Tracheal epithelial cell (primary cell): ENCODE results near the gene RCN1. TPM values are rescaled to one million over a fixed set of nuclear protein-coding genes. Genes with fewer than 3 reads are reported as not detected.

Source experiments
- total RNA-seq: library from RNA; depleted of rRNA; stranded (reverse); fragments of >200 nt; gene quantifications from 2 replicates; pipeline ENCODE4 v1.2.1, GENCODE V29; 2014

The RCN1 gene
- 95.9 and 172 TPM in 2 replicates for total RNA-seq

DNA sequence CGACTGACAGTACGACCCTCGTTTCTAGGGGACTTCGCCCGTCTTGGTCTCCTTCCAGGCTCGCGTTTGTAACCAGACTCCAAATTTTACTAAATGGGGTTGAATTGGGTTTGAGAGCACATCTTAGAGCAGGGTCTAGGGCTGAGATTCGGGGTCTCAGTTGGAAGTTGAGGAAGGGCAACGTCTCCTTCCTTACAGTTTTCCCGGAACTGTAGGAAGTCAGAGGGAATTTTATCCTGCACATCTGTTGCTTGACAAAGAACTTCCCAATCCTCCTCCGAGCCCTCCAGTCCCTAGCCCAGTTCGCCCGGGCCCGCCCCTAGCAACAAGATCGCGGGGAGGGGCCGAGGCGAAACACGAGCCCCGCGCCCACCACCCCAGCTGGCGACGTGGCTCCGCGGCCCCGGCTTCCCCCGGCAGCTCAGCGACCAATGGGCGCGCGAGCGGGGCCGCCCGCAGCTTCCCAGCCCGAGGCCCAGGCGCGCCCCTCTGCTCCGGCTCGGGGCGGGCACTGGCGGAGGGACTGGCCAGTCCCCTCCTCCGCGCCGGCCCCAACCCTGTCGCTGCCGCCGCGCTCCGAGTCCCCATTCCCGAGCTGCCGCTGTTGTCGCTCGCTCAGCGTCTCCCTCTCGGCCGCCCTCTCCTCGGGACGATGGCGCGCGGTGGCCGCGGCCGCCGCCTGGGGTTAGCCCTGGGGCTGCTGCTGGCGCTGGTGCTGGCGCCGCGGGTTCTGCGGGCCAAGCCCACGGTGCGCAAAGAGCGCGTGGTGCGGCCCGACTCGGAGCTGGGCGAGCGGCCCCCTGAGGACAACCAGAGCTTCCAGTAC lies at the start of gene RCN1:
RCN1 (plus strand) TSS at position 530 of the 826 bp plus-strand sequence; CDS start at position 653, 123 bp downstream.

